Smooth muscle cell of trachea (primary cell): ENCODE measurements around the gene SLC25A52. TPM values are rescaled to one million over a fixed set of nuclear protein-coding genes. Genes with fewer than 3 reads are reported as not detected.

Source experiments
- total RNA-seq: library from RNA; depleted of rRNA; stranded (reverse); fragments of >200 nt; gene quantifications from 2 replicates; pipeline ENCODE4 v1.2.1, GENCODE V29; 2014

Gene SLC25A52
- total RNA-seq, result 0.15 and 0.17 TPM in 2 replicates

GRCh38 chr18:31760695-31761094, at the start of gene SLC25A52:
Gene SLC25A52 (minus strand): TSS chr18:31760880. CDS start chr18:31760661, 219 bp downstream.

Other genes starting within 250 kb of the SLC25A52 start
- gene TTR, start 169.0 kb downstream of the SLC25A52 start, total RNA-seq, result not detected in 2 replicates
- gene B4GALT6, start 76.3 kb downstream of the SLC25A52 start, total RNA-seq, result 2.6 and 6.0 TPM in 2 replicates
- gene TRAPPC8, start 182.2 kb upstream of the SLC25A52 start, total RNA-seq, result 52.6 and 70.5 TPM in 2 replicates